HG03442 (cell line): Measurements from ENCODE around the gene PRDM16.
"Not testable (repeated sequence)": the region's sequence is repeated elsewhere in the genome, so short reads cannot be mapped to it uniquely, and the experiment has no call there.

Experiments used
- ATAC-seq: cut with Tn5 transposase; IDR thresholded peaks from one replicate; pipeline ENCODE4 v1.9.1; 2021; ENCODE audit warnings: mild to moderate bottlenecking, moderate library complexity; ENCODE audit not compliant: unreplicated experiment

The PRDM16 gene

DNA sequence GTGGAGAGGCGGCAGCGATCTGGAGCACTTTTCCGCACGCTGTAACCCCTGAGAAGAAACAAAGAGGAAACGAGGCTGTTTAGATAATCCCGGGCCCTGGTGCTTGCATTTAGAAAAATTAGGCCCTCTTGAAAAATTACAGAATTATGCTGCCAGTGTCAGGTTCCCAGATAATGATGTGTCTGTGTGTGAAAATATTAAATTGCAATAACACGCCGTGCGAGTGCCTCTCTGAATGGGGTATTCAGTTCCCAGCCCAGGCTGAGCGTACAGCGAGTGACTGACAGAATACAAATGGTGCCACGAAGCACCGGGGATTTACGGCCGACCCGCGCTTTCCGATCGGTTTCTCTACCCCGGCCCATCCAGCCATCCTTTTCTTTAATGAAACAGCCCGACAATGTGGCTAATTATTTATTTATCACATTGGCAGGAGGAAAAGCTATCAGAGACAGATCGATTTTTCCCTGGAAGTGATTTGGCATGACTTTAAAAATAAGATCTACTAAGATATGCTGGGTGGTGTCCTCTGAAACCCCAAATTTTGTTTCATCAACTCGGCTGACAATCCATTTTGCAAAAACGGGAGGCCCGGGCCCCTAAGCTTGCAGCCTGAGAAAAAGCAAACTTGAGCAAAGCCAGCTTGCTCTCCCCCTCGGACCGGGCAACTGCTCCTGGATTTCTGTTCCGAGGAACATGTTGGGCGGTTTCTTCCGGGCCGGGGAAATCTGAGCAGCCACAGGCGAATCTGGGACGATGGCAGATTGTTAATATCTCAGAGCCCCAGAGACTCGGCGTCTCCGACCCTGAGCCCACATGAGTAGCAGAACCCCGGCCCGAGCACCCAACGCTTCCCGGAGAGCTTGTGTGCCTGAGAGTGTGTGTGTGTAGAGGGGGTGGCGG, 11.3 kb downstream of the PRDM16 start:
- no peak for ATAC-seq

DNA sequence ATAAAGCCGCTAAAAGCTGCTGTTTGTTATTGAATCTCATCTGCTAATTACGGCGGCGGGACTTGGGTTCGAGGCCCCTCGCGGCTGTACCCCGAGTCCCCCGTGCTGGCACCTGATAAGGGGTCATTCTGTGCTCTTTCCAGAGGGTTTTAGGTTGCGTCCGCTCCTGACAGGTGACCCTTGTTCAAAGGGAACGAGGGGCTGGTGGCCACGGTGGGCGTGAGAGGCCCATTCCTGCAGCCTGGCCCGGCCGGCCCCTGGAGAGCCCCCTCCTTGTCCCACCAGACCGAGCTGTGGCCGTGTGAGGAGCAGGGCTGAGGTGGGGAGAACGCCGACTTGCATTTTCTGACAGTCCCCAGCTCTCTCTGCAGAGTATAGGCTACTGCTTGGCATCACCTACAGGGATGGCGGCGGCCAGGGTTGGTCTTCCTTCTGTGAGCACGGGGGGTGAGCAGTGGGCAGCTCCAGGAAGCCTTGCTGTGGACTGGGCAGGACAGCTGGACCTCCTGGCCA, 12.2 kb downstream of the PRDM16 start:
- ATAC-seq: no peak

DNA sequence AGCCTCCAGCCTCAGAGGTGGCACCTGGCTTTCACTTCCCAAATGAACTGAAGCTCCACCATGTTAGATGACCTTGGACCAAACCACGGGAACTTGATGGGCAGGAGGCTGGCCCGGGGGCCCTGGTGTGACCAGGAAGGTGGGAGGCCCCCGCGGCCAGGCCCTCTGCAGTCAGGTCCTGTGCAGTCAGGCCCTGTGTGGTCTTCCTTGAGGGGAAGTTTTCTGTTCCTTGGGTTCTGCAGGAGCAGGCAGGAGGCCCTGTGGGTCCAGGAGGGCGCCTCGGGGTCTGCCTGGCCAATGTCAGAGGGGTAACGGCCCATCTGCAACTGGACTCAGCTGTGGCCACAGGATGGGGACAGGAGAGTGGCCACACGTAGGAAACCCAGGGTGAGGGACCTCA, 13.0 kb downstream of the PRDM16 start:
- ATAC-seq: no peak

DNA sequence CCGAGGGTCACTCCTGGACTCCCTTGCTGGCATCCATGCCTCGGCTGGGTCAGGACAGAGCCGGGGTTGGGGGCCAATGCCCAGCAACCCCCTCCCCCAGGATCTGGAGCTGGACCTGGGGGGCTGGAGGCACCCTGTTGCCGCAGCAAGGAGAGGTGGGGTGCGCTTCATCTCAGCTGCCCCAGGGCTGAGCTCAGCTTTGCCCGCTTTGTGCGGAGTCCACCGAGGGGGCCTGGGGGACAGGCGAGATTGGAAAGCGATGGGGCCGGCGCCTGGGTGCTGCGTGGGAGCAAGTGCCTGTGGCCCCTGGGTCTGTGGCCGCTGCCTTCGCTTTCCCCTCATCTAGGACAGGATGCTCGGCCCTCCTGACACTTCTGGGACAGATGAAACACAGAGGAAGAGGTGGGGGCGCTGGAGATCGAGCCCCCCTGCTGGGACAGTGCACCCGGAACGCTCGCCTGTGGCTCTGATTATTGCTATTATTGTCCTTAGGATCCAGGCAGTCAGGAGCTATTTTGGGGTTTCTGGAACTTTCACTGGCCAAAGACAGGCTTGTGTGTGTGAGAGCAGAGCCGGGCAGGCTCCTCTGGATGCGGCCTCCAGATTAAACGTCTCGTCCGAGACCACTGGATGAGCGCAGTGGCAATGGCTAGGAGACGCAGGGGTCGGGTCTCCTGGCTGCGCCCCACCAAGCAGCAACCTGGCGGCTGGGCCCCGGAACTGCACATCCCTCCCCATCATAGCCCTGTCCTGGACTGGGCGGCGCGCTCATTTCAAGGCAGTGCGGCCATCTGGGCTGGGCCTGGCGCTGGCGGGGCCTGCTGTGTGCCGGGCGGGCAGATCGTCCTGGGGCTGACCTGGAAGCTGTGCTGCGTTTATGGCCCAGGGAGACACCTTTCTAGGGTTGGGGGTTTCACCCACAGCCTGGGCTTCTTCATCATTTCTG, 13.8 kb downstream of the PRDM16 start:
- no peak for ATAC-seq

DNA sequence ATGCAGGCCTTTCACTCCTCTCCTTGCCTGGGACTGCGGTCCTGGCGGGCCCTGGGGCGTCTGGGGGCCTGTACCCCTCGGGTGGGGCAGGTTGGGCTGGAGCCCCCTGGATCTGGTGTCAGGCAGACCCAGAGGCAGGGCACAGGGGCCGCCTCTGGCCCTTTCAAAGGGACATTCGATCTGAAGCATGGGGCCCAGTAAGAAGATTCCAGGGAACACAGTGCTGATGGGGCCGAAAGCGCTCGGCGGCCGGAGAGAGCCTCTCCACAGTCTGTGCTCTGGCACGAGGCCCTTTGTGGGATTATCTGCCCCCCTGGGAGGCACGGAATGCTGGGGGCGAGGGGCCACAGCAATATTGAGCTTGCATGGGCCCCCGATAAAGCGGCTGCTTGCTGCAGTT, 15.2 kb downstream of the PRDM16 start:
- ATAC-seq: no peak

DNA sequence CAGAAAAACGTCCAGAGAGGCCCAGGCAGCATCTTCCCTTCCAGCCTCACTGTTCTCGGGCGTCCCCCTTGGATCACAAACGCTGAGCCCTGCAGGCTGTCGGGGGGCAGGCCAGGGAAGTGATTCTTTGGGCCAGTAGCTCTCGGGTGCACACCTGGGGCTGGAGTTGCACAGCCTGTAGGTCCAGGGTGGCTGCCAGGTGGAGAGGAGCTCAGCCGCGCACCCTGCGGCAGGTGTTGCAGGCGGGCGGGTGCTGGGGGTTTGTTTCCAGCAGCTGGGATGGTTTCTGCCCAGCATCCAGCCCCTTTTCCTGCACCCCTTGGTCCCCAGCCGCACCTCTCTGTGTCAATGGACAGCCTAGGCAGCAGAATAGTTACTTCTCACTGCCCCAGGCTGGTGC, 15.7 kb downstream of the PRDM16 start:
- no peak for ATAC-seq

DNA sequence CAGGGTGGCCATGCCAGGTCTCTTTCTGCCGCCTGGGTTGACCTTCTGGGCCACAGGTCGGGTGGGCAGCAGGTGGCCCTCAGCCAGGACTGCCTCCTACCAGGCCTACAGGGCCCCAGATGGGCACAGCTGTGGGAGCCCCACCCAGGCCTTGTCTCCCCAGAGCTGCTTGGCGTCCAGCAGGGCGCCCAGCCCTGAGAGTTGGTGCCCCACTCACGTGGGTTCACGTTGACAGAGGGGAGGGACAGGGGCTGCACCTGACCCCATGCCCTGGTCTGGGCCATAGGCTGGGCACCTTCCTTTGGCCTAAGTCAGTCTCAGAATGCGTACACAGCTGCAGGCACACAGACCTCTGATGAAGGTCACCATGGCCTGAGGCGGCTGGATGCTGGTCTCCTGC, 16.7 kb downstream of the PRDM16 start:
- ATAC-seq: no peak

DNA sequence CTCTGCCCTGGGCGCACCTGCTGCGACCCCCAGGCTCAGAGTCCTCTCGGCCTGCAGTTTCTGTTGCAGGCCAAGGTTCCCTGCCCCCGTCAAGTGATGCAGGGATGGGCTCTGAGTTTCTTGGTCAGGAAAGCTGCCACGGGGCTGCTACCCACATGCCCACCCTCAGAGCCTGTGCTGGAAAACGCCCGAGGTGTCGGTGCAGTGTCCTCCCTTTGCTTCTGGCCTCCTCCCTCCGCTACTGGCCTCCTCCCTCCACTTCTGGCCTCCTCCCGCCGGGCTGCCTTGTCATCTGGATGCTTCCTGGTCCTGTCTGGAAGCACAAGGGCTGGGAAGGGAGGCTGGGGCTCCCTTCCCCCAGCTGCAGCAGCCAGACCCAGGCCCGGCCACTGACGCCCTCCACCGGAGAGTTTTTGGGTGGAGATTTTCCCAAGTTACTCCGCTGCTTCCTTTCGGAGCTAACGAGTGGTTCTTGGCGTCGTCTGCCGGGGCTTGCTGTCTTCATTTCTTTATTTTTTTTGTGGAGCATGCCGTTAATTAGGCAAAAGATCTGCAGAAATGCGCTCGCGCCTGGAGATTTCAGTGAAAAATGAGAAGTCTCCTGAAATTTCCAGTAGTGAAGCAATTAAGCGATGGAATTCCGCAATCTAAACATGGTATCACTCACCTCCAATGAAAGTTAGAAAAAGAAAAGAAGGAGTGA, 17.4 kb downstream of the PRDM16 start:
- no peak for ATAC-seq

DNA sequence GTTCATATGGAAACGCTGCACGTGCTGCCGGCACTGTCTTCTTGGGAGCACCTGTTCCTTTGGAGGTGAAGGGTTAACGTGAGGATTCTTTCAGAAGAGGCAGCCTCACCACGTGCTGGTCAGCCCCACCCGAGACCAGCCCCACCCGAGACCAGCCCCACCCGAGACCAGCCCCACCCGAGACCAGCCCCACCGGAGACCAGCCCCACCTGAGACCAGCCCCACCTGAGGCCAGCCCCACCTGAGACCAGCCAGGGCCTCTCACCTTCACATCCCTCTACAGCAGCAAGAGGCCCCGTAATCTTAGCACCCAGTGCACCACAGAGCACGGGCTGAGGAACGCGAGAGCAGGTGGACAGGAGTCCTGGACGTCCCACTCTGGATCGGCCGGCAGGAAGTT, 18.0 kb downstream of the PRDM16 start:
- ATAC-seq: no peak

DNA sequence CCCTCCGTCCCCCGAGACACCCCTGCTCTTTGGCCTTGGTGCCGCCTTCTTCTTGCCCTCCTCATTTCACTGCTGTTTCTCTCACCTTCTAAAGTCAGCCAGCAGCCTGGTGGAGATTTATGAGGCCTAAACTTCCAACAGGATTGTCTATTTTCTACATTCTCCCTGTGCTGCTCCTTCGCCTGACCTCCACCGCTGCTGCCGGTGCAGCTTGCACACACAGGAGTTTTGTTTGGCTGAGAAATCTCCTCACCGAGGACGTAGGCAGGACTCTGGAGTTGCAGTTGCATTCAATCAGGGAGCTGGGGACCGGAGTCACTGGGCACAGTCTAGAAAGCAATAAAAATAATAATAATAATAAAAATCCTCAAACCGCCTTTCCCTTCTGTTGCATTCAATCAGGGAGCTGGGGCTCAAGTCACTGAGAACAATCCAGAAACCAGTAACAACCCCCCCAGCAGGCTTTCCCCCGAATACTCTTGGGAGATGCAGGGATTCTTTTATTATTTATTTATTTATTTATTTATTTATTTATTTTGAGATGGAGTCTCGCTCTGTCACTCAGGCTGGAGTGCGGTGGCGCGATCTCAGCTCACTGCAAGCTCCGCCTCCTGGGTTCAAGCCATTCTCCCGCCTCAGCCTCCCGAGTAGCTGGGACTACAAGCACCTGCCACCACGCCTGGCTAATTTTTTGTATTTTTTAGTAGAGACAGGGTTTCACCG, 19.1 kb downstream of the PRDM16 start:
- not testable (repeated sequence) for ATAC-seq

DNA sequence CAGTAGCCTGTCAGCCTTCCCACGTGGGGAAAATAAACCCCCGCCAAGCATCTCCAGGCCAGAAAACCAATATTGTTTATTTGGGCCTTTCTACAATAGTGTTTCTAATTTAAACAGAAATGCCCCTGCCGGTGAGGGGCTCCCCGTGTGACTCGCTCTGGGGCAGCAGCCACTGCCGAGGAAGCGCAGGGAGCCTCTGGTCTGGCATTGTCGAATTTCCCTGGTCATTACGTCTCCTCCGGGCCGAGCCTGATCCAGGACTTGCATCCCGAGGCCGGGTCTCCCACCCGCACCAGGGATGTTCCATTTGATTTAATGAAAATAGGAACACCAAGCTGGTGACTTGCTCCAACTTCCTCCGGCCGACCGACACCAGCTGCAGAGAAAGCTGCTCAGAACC, 20.5 kb downstream of the PRDM16 start:
- no peak for ATAC-seq

DNA sequence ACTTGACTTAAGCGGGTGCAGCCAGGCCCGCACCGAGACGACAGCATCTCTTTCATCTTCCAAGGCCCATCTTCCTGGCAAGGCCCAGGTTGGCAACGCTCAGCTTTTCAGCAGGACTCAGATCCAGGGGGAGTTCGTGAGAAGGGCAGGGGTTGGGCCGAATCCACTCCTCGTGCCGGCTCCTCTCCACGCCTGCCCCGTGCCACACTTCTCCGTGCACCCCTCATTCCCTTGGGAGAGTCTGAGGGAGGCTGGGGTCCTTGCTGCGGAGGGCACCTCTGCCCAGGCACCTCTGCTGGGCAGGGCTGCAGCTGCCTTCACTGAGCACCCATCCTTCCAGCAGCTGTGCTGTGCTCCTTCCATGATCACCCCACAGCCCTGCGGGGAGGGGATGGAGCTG, 22.3 kb downstream of the PRDM16 start:
- ATAC-seq: no peak

DNA sequence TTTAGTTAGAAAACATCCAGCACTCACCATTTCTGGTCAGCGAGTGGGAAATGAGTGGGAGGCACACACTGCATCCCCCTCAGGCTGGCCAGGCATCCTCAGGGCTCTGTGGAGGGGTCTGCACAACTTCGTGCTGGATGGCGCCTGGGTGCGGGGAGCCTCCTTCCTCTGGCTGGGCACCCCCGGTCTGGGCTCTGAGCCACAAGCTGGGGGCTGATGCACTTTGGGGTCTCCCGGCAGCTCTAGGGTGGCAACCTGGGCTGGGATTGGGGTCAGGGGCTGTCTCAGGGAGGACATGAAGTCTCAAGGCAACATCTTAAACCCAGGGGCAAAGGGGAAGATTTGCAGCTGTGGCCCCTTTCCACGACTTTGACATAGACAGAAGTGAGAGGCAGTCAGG, 23.5 kb downstream of the PRDM16 start:
- ATAC-seq: no peak

DNA sequence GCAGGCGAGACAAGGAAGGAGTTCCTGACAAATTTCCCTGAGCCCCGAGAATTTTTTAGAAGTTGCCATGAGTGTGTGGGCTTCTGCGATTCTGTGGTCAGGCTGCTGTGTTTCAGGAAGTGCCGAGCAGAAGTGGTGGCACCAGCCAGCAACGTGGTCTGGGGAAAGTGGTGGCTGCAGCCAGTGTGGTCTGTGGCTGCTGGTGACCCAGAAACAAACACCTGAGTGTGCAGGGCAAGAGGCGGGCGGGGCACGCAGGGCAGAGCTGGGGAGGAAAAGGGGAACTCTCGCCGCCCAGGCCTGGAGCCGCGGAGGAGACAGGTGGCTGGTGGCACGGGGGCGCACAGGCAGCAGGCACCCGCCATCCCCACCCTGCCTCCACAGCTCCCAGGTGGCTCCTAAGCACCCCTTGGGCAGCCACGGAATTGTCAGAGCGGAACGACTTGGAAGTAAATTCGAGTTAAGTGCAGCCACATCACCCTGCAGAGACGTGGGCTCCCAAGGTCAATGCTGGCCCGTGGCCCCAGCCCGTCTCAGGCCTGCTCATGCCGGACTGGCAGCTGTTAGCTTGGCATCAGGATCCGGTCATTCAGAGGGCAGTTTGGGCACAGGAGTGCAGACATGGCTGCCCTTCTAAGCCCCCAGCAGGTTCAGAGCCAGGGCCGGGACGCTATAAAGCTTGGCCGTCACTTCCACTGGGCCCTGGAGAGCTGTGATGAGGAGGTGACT, 25.1 kb downstream of the PRDM16 start:
- no peak for ATAC-seq

DNA sequence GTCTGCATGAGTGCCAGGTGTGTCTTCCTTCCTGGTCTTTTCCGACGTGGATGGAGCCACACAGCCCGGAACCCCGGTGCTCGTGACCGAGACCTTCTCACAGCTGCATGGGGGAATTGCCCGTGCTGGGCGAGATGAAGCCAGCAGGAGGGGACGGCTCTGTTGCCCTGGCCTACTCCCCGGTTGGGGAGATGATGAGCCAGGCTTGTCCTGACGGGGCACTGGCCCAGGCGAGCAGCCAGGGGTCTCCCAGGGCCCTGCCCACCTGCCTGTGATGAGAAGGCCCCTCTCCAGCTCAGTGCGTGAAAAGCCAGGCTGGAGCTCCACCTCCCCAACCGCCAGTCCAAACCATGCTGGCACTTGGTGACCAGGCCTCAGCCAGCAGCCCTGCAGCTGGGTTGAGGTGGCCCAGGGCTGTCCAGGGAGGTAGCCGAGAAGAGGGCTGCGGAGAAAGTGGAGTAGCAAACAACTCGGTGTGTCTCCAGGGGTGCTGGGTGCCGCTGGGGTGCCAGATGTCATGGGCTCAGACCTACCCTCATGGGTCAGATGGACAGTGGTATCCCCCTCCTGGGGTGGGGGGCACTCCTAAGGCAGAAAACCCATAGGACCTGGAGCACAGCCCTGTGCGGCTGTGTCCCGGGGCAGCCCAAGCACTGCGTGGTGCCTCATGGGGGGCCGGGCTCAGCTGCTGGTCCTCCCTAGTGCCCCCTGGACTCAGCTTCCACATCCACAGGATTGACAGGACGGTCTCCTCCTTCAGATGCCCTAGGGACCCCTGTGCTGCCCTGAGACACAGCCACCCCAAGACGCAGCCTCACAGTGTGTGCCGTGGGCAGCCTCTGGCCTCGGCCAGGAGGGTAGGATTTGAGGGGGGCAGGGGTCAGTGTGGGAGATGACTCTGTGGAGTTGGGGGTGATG, 26.1 kb downstream of the PRDM16 start:
- ATAC-seq: no peak

DNA sequence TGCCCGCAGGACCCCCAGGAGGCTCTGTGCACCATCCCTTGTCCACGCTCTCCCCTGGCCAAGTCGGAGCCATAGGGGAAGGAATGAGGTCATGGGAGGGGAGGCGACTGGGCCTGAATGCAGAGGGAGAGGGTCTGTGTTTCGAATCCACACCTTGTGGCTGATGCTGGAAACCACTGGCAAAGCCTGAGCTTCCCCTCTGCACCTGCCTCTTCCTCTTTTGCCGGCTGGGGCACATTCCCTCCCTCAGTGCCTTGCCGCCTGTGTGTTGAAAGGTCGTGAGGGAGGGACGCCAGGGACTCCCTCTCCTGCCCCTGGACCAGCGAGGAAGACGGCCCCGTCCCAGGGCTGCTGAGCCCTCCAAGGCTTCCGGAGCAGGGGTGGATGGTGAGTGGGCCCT, 27.3 kb downstream of the PRDM16 start:
- no peak for ATAC-seq

DNA sequence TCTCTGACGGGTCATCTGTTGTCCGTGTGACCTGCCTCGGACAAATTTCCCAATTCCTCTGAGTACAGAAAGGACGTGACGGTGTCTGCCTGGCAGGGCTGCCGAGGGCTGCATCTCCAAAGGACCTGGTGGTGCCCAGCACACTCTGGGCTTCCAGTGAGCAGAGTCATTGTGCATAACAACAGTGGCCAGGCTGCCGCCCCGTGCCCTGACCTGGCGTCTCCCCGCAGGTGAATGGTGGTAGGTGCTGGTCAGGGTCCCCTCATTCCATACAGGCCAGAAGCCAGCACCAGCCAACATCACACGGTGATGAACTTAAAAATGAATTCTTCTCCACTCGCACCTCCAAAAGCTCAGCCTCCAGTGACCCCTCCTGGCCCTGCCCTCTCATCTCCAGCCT, 28.2 kb downstream of the PRDM16 start:
- ATAC-seq: no peak

DNA sequence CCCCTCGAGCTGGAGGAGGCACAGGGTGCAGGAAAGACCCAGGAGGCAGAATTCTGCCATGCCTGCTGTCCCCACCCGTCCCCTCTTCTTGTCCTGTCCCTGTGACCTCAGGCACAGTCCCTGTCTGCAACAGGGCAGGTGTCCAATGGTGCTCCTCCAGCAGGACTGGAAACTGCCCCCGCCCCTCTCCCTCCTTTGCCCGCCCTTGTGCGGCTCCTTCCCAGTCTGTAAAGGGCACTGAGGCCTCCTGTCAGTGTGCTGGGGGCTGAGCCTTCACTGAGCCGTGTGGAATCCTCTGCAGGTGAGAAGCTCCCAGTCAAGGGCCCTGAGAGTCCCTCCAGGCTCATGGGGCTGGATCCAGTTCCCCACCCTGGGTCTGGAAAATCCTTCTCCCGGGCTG, 28.9 kb downstream of the PRDM16 start:
- no peak for ATAC-seq

DNA sequence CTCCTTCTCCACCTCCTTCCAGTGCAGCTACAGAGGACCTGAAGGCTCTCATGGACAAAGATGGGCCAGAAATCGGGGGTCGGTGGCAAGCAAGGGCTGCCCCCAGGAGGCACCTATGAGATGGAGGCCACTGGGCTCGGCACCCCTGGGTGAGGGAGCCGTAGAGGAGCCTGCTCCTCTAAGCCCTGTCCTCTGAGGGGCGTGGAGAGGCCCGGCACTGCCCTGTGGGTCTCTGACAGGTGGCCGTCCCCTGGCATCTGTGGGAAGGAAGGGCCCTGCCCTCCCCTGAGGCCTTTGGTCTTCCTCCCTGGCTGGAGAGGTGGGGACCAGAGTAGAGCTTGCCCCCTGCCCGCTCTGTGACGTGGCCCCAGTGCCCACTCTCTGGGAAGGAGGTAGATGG, 30.9 kb downstream of the PRDM16 start:
- no peak for ATAC-seq
